NCI-H345 treated with DMSO at 0.1 percent for 48 hours (cell line): ENCODE data around the gene ARL5A.

Source experiments
- DNase-seq: peaks from one replicate; lab custom pipeline; 2025; ENCODE audit not compliant: unreplicated experiment; lab: John Stamatoyannopoulos, UW

The ARL5A gene

DNA sequence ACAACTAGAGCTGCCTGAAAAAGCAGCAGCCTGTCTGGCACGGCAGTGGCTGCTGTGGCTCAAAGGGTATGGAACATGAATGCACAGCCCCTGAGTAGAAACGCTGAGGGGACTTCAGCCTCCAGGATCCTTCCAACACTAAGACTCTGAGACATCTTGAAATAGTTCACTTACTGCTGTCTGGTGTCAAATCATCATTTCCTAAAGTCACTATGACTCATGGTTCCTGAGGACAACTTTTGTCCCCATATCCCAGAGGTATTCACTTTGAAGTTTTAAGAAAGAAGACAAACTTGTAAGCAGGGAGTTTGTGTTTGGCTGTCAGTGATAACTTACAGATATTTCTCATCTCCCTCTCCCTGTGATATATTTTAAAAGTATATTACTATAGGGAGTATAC lies 60.7 kb downstream of the ARL5A start:
- no peak for DNase-seq

DNA sequence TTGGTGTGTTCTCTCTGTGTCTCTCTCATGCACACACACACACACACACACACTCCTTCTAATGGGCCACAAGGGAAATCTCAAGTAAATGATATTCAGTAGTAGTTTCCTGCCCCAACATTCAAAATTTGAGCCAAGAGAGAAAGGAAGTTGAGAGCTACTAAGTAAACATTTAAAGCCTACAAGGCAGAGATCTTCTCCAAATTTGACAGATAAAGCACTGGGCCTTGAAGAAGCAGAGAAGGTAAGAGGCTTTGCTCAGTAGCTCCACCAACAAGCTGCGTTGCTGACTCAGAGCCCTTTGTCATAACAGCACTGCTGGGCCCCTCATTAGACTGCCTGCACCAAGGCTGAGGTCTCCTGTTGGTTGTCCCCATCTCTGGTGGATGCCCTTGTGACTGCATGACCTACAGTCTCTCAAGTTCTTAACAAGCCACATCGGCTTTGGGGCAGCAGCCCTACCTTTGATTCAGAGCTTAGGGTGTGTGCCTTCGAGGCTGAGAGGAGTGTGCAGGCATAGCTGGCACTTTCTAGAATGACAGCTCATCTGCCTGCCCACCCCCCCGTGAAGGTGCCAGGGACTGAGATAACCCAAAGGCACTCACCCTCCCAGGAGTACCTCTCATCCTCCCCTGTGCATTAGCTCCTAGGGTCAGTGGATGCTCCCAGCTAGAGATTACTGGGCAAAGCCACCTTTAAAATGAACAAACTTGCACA lies 61.6 kb downstream of the ARL5A start:
- DNase-seq, result no peak

DNA sequence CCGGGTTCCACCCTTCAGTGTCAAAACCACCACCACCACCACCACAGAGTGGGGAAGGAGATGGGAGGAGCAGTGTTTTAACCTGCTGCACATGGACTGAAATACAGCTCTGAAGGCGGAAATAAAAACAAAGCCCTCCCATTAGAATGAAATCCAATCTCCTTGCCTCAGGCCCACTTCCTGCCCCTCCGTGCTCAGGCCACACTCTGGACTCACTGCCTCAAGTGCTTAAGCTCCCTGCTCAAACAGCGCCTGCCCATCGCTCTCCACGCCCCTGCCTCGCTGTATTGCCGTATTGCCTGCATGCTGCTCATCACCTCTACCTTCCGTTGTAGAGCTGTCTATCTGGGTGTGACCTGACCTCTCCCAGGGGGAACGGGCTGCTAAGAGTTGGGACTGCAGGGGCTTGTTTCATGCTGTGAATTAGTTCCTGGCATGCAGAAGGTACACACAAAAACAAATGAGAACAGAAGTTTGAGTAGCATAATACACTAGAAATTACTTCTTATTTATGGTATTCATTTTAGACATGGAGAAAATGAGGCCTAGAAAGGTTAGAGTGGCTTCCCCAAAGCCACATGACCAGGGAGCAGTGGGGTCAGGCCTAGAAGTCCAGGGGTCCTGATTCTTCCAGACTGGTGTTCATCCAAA lies 62.3 kb downstream of the ARL5A start:
- DNase-seq, result no peak

DNA sequence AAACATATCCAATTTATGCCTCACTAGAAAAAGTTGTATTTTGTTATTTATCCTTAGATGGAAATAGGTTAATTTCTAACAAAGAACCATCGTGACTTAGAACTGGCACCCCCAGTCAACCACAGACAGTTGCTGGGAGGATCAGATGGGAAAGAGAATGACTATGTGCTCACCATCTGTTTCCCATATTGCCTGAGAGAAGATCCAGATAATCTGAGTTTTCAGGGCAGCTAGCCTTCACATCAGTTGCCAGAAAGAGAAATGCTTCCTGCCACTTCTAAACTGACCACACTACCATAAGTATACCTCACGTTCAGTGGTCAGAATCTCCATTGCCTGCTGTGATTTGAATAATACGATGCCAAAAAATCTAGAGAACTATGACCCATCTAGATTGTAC lies 65.5 kb downstream of the ARL5A start:
- DNase-seq, result no peak

DNA sequence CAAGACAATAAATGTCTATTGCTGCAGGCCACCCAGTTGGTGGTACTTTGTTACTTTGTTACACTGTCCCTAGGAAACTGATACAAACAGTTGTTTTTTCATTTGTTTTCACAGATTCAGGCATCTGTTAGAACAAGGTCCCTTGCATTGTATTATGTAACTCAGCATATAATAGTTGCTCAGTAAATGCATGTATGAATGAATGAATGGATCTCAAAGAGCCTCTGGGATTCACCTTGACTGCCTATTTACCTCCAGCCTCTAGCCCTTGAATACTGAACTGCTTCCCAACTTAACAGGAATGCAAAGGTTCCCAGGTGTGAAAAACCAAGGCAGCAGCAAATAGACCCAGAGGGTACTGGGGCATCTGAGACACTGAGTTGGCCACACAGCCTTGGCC lies 66.5 kb downstream of the ARL5A start:
- no peak for DNase-seq

DNA sequence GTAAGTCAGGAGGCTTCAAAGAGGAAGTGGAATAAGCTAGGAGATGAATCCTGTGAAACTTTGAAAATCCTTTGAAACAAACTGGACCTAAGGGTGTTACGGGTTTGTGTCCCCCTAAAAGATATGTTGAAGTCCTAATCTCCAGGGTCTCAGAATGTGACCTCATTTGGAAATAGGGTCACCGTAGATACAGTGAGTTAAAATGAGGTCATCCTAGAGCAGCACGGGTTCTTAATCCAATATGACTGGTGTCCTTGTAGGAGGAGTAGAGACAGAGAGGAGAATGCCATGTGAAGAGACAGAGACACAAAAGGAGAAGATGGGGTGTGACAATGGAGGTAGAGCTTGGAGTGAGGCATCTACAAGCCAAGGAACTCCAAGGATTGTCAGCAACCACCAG lies 67.0 kb downstream of the ARL5A start:
- DNase-seq, result no peak

DNA sequence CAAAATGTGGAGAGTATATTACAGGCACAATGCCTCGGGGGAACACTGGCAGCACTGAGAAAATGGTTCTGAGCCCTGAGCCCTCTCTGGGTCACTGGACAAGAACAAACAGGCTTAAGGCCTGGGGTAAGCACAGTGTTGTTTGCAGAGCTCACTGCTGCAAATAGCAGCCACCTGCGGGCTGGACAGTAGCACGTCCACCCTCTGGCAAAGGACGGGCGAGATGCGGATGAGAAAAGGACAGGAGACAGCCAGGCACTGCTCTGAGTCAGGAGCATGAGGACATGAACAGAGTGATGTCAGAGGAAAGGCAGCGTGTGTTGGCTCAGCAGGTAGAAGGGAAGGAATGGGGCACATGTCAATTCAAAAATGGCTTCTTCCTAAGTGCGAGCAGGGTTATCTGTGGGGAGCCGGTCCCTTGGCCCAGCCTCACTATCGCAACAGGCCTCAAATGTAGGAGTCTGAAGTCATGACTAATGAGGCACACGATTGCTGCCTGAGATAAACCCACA lies 68.0 kb downstream of the ARL5A start:
- no peak for DNase-seq

DNA sequence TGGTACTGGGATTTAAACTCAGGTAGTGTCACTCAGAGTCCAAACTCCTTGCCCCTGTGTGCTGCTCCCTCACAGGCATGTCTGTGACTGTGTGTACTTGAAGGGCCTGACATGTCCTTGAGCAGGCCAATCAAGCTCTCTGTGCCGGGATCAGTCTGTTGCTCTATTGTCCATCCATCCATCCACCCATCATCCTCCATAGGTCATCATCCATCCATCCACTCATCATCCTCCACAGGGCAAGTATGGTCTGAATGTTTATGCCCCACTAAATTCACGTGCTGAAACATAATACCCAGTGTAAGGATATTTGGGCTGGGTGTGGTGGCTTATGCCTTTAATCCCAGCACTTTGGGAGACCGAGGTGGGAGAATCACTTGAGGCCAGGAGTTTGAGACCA lies 69.5 kb downstream of the ARL5A start:
- no peak for DNase-seq

DNA sequence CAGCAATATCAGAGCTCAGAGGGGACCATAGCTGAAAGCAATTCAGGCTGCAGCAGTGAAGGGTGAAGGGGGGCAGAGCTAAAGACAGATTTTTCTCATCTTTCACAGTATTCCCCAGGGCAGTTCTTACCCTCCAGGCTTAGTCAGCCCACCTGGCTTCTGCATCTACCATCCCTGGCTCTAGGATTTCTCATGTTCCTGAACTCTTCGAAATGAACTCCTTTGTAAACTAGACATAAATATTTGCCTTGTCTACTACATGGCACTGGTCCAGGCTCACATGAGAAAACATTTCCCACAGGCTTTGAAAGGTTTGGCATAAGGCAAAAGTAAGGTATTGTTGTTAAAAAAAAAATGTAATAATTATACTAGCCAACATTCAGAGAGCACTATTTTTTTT lies 70.4 kb downstream of the ARL5A start:
- peak; percentile 52 for DNase-seq

DNA sequence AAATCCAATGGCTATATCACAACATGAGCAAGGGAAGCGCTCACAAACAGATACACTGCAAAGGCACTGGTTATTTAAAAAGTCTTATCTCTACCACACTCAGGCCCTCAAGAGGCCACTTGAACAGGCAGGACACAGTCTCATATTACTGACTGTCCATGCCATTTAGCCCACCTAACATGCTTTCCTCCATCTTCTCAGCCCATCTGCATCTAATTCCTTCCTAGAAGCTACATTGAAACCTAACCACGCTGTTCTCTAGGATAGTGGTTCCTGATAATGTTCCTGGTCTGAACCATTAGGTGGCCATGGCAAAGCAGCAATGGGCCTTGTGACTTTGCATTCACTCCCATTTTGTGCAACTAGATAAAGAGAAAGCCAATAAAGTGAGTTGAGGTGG lies 71.4 kb downstream of the ARL5A start:
- no peak for DNase-seq

DNA sequence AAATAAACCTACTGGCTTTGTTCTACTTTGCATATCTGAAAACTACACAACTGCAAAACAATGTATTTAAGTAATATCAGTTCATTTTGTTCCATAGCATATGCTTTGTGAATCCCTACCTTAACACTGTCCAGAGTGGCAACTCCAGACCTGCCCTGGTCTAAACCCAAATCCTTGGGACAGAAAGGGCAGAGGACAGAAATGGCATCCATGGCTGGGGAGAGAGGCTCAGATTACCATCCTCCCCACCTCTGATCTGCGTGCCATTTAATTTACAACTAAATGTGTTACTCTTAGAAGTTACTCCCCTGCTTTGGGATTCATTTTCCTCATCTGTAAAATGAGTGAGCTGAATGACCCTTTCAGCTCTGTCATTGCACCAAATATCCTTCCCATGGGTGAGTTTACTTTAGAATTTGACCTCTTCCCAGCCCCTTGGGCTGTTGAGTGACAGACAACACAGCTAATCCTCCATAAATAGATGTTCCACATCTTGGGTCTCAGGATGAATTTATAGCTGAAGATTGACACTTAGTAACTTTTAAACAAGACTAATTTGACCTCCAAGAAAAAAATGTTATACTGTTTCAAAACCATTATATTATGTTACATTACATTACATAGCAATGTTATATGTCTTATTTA lies 73.8 kb downstream of the ARL5A start:
- no peak for DNase-seq

DNA sequence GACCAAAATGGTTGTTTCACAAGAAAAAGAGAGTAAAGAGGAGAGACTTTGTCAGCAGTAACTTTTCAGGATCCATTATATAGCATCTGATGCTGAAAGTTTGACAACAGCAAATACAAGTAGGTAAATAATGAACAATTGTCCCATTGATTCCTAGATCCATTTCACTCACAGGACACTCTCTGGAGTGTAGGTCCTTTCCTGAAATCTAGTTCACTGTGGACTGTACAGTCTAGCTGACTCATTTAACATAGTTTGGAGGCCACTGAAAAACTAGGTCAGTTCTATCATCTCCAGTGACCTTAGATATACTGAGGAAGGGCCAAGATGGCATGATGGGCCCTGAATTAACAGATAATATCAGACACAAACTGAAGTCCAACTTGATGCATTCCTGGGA lies 74.7 kb downstream of the ARL5A start:
- DNase-seq, result no peak
